Kidney (tissue), 14 donors: ENCODE data around the gene EMC9. TPM values are rescaled to one million over a fixed set of nuclear protein-coding genes. Genes with fewer than 3 reads are reported as not detected.

Source experiments
- DNase-seq, 5 donors: peaks; one replicate each; pipeline ENCODE4 v3.0.0-alpha.2; 2013 to 2020
- FAIRE-seq: peaks from 2 replicates; lab custom pipeline; 2012; peaks lifted over from hg19 to GRCh38; lab: Jason Lieb, UNC
- H3K27ac ChIP-seq, 2 donors: one replicate each; pipeline ENCODE4 v1.7.0; 2013; ENCODE audit warnings: low read depth in 2 of 2, low read length in 2 of 2, inconsistent platforms in 1 of 2
- H3K27me3 ChIP-seq: one replicate; pipeline ENCODE4 v1.7.1; 2013; ENCODE audit warnings: low read length, inconsistent platforms; ENCODE audit not compliant: control insufficient read depth, insufficient read depth
- H3K36me3 ChIP-seq, 3 donors: one replicate each; pipeline versions ENCODE4 v1.7.0 to v1.7.1; 2013; ENCODE audit warnings: low read length in 3 of 3, control low read depth in 1 of 3, inconsistent platforms in 1 of 3; ENCODE audit not compliant: insufficient read depth in 3 of 3, control insufficient read depth in 2 of 3
- H3K4me1 ChIP-seq, 3 donors: one replicate each; pipeline versions ENCODE4 v1.7.0 to v1.7.1; 2013; ENCODE audit warnings: low read length in 3 of 3, inconsistent platforms in 1 of 3, low read depth in 1 of 3; ENCODE audit not compliant: control insufficient read depth in 2 of 3, insufficient read depth in 2 of 3
- H3K4me3 ChIP-seq, 3 donors: one replicate each; pipeline versions ENCODE4 v1.7.0 to v1.8.1; 2013; ENCODE audit warnings: low read length in 3 of 3, control low read depth in 1 of 3, inconsistent platforms in 1 of 3
- H3K9ac ChIP-seq, 3 donors: one replicate each; pipeline versions ENCODE4 v1.7.0 to v1.7.1; 2013; ENCODE audit warnings: low read length in 3 of 3, control low read depth in 1 of 3, inconsistent platforms in 1 of 3
- H3K9me3 ChIP-seq, 3 donors: one replicate each; pipeline versions ENCODE4 v1.7.0 to v1.7.1; 2013; ENCODE audit warnings: low read length in 3 of 3, control low read depth in 1 of 3, inconsistent platforms in 1 of 3; ENCODE audit not compliant: control insufficient read depth in 2 of 3, insufficient read depth in 1 of 3
- CTCF ChIP-seq: IDR thresholded peaks from 3 replicates; pipeline ENCODE4 v1.5.1; 2012; ENCODE audit warnings: mild to moderate bottlenecking, moderate library complexity, borderline replicate concordance; ENCODE audit not compliant: insufficient read depth; ENCODE audit errors: extremely low read depth
- intact Hi-C: fragments of 100-400 bp; cut with DNase I; formaldehyde crosslinking; loops from one replicate; pipeline ENCODE4 v1.11.1; 2022
- polyA plus RNA-seq: library from polyadenylated mRNA; stranded (reverse); fragments of 350-450 nt; fragmentation: Illumina TruSeq; extraction: RNeasy Lipid Tissue Mini Kit (QIAGEN cat#74804); gene quantifications from one replicate; pipeline ENCODE4 v1.2.3, GENCODE V29; 2014; ENCODE audit warnings: low read depth, low replicate concordance; ENCODE audit not compliant: insufficient read depth
- total RNA-seq: library from RNA; stranded (reverse); fragmentation: NEBNext Ultra II Directional; extraction: Animal tissue kit (Norgen Biotek cat#: 25700); gene quantifications from one replicate; pipeline ENCODE4 v1.2.1, GENCODE V29; 2021
- donor health status: control.
- donor health status: control.
- donor health status: control.
- donor health status: control.
- donor health status: control.
- donor health status: DM: yes; HTN: yes; CAD: no.
- donor health status: Normal renal cell carcinoma (clear cell type).

The EMC9 gene
- total and polyA plus RNA-seq, 2 donors from 2014 or later: 22.1 to 62.5 TPM

GRCh38 chr14:24164518-24164991, 23.2 kb upstream of the EMC9 start:
- FAIRE-seq: no peak
- Histone ChIP-seq H3K4me3 (no peak overlapping the region), H3K9me3 (no peaks in the 10 kb centered on the region), H3K4me1 (peaks cover 0 to 20% (median 11%) of the 10 kb centered on the region in 3 donors), H3K27me3 (no peaks in the 10 kb centered on the region), H3K36me3 (peaks cover 5 to 50% (median 30%) of the 10 kb centered on the region in 3 donors), H3K27ac (no peak overlapping the region), H3K9ac (no peak overlapping the region)
- peak in 1 of 5 donors; percentile 49 for DNase-seq
- intact Hi-C loops: no loop called here
- TF ChIP-seq CTCF: no peak

- Histone ChIP-seq H3K4me1 (peaks cover 0 to 20% (median 11%) of the 10 kb centered on the region in 3 donors), H3K9ac (peak overlapping the region; percentile 35 to 98 (median 96)), H3K27ac (peak overlapping the region; percentile 98 to 99), H3K36me3 (peaks cover 5 to 61% (median 37%) of the 10 kb centered on the region in 3 donors), H3K9me3 (no peaks in the 10 kb centered on the region), H3K4me3 (peak overlapping the region; percentile 63 to 98 (median 98)), H3K27me3 (no peaks in the 10 kb centered on the region)
- FAIRE-seq: no peak
- peak in 1 of 5 donors; percentile 61 for DNase-seq
- TF ChIP-seq CTCF: no peak
- intact Hi-C loops: no loop called here
Observed at GRCh38 chr14:24162093-24162492, 20.7 kb upstream of the EMC9 start.

- H3K9me3 ChIP-seq: no peaks in the 10 kb centered on the region
- DNase-seq (peak; percentile 98), FAIRE-seq (no peak)
- H3K9ac ChIP-seq: peak within 1 kb of the TSS; percentile 67 to 98 (median 96)
- TF ChIP-seq CTCF: peak; percentile 92
- no peaks in the 10 kb centered on the region for H3K27me3 ChIP-seq
- peak within 1 kb of the TSS; percentile 87 to 98 (median 98) for H3K4me3 ChIP-seq
- H3K4me1 ChIP-seq: peaks cover 0 to 20% (median 11%) of the 10 kb centered on the region in 3 donors
- H3K27ac ChIP-seq: peak within 1 kb of the TSS; percentile 98 to 99
- intact Hi-C loops: no loop called here
- peaks cover 8 to 59% (median 42%) of the 10 kb centered on the region in 3 donors for H3K36me3 ChIP-seq
Observed at GRCh38 chr14:24160850-24161804, 19.7 kb upstream of the EMC9 start, which contains the start of gene IRF9. Gene IRF9 (plus strand): TSS chr14:24161265. CDS start chr14:24162145, 880 bp downstream.
